ENCODE results near the gene SOX18. TPM values are rescaled to one million over a fixed set of nuclear protein-coding genes. Genes with fewer than 3 reads are reported as not detected.
"Not testable (repeated sequence)": the region's sequence is repeated elsewhere in the genome, so short reads cannot be mapped to it uniquely, and the experiment has no call there.

SOX18 gene
- total and polyA plus RNA-seq, 2 donors from 2014 or later, result 36.5 to 56.7 TPM

DNA sequence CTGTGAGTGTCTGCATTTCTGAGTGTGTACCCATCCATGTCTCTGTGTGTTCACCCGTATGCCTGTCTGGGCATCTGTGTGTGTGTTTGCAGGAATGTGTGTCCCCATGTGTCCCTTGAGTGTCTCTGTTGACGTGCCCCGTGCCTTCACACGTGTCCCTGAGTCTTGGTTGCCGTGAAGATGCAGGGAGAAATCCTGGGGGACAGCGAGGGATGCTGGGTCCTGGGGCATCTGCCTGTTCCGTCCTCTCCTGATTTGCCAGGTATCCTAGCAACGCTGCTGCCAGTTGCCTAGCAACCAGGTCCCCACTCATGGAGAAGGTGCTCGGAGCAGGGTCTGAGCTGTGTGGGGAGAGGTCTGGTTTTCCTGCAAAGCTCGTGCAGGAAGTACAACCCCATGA lies 40.7 kb upstream of the SOX18 start:
- no peak for FAIRE-seq
- peak in 1 of 5 donors; percentile 72 for DNase-seq
- intact Hi-C loops (cut with DNase I), result no loop called here

DNA sequence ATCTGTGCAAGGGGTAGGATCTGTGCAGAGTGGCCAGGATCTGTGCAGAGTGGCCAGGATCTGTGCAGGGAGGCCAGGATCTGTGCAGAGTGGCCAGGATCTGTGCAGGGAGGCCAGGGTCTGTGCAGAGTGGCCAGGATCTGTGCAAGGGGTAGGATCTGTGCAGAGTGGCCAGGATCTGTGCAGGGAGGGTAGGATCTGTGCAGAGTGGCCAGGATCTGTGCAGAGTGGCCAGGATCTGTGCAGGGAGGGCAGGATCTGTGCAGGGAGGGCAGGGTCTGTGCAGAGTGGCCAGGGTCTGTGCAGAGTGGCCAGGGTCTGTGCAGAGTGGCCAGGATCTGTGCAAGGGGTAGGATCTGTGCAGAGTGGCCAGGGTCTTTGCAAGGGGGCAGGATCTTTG lies 39.1 kb upstream of the SOX18 start:
- FAIRE-seq; H3K27me3 ChIP-seq (ENCODE audit: control insufficient read depth, insufficient read depth, low read length): not testable (repeated sequence)

More for the DNA sequence above, 40.7 kb upstream of the SOX18 start:
- TF ChIP-seq, protein P1, sequence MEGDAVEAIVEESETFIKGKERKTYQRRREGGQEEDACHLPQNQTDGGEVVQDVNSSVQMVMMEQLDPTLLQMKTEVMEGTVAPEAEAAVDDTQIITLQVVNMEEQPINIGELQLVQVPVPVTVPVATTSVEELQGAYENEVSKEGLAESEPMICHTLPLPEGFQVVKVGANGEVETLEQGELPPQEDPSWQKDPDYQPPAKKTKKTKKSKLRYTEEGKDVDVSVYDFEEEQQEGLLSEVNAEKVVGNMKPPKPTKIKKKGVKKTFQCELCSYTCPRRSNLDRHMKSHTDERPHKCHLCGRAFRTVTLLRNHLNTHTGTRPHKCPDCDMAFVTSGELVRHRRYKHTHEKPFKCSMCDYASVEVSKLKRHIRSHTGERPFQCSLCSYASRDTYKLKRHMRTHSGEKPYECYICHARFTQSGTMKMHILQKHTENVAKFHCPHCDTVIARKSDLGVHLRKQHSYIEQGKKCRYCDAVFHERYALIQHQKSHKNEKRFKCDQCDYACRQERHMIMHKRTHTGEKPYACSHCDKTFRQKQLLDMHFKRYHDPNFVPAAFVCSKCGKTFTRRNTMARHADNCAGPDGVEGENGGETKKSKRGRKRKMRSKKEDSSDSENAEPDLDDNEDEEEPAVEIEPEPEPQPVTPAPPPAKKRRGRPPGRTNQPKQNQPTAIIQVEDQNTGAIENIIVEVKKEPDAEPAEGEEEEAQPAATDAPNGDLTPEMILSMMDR (IDR thresholded peaks at IDR 0.05; ENCODE audit: borderline replicate concordance, extremely low read depth, insufficient read depth), result no peak
- Histone ChIP-seq H3K4me1 (ENCODE audit: control insufficient read depth in 2 of 3, insufficient read depth in 2 of 3, low read depth in 1 of 3, low read length in 3 of 3) (no peaks in the 10 kb centered on the region), H3K9me3 (ENCODE audit: control insufficient read depth in 2 of 3, insufficient read depth in 1 of 3, low read length in 3 of 3) (no peaks in the 10 kb centered on the region), H3K4me3 (ENCODE audit: low read length in 3 of 3) (no peak overlapping the region), H3K27me3 (ENCODE audit: control insufficient read depth, insufficient read depth, low read length) (peaks cover 3% of the 10 kb centered on the region), H3K36me3 (ENCODE audit: control insufficient read depth in 2 of 3, insufficient read depth in 3 of 3, low read length in 3 of 3) (no peaks in the 10 kb centered on the region), H3K27ac (ENCODE audit: low read depth in 2 of 2, low read length in 2 of 2) (no peak overlapping the region), H3K9ac (ENCODE audit: low read length in 3 of 3) (no peak overlapping the region)

DNA sequence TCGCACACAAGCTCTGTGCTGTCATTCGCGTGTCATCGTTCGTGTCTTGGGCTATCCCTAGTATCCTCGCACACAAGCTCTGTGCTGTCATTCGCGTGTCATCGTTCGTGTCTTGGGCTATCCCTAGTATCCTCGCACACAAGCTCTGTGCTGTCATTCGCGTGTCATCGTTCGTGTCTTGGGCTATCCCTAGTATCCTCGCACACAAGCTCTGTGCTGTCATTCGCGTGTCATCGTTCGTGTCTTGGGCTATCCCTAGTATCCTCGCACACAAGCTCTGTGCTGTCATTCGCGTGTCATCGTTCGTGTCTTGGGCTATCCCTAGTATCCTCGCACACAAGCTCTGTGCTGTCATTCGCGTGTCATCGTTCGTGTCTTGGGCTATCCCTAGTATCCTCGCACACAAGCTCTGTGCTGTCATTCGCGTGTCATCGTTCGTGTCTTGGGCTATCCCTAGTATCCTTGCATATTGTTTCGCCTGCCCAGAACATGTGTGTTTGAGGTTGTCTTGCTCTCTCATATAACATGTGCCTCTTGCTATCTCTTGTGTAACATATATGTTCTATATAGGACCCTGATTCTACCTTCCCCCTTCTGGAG lies 37.9 kb upstream of the SOX18 start:
- intact Hi-C loops (cut with DNase I); H3K27ac ChIP-seq (ENCODE audit: low read depth in 2 of 2, low read length in 2 of 2); H3K4me1 ChIP-seq (ENCODE audit: control insufficient read depth in 2 of 3, insufficient read depth in 2 of 3, low read depth in 1 of 3, low read length in 3 of 3); DNase-seq; H3K9me3 ChIP-seq (ENCODE audit: control insufficient read depth in 2 of 3, insufficient read depth in 1 of 3, low read length in 3 of 3); H3K36me3 ChIP-seq (ENCODE audit: control insufficient read depth in 2 of 3, insufficient read depth in 3 of 3, low read length in 3 of 3); FAIRE-seq; H3K9ac ChIP-seq (ENCODE audit: low read length in 3 of 3); H3K27me3 ChIP-seq (ENCODE audit: control insufficient read depth, insufficient read depth, low read length); H3K4me3 ChIP-seq (ENCODE audit: low read length in 3 of 3): not testable (repeated sequence)

More for the DNA sequence above, 39.1 kb upstream of the SOX18 start:
- H3K9ac ChIP-seq (ENCODE audit: low read length in 3 of 3); H3K4me1 ChIP-seq (ENCODE audit: control insufficient read depth in 2 of 3, insufficient read depth in 2 of 3, low read depth in 1 of 3, low read length in 3 of 3); DNase-seq; intact Hi-C loops (cut with DNase I); H3K27ac ChIP-seq (ENCODE audit: low read depth in 2 of 2, low read length in 2 of 2); H3K36me3 ChIP-seq (ENCODE audit: control insufficient read depth in 2 of 3, insufficient read depth in 3 of 3, low read length in 3 of 3); H3K4me3 ChIP-seq (ENCODE audit: low read length in 3 of 3); H3K9me3 ChIP-seq (ENCODE audit: control insufficient read depth in 2 of 3, insufficient read depth in 1 of 3, low read length in 3 of 3): not testable (repeated sequence)

DNA sequence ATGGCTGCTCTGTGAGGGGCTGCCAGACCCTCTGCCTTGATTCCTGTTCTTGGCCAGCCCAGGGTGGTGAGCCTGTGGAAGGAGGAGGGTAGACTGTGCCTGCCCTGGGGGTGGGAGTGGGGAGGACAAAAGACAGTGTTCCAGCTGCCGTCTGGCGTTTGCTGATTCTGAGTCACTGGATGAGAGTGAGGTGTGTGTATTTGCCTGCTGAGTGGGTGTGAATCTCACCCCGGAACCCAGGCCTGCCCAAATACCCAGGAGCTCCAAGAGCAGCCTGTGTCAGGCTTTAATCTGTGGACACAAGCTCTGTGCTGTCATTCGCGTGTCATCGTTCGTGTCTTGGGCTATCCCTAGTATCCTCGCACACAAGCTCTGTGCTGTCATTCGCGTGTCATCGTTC lies 37.4 kb upstream of the SOX18 start:
- FAIRE-seq (no peak), DNase-seq (no peak)
- H3K36me3 ChIP-seq (ENCODE audit: control insufficient read depth in 2 of 3, insufficient read depth in 3 of 3, low read length in 3 of 3), result no peaks in the 10 kb centered on the region
- intact Hi-C loops (cut with DNase I), result no loop called here
- TF ChIP-seq, protein P1 (IDR thresholded peaks at IDR 0.05; ENCODE audit: borderline replicate concordance, extremely low read depth, insufficient read depth), result no peak
- H3K27me3 ChIP-seq (ENCODE audit: control insufficient read depth, insufficient read depth, low read length), result peaks cover 6% of the 10 kb centered on the region
- H3K4me1 ChIP-seq (ENCODE audit: control insufficient read depth in 2 of 3, insufficient read depth in 2 of 3, low read depth in 1 of 3, low read length in 3 of 3), result peaks cover 0 to 4% (median 0%) of the 10 kb centered on the region in 3 donors
- H3K9me3 ChIP-seq (ENCODE audit: control insufficient read depth in 2 of 3, insufficient read depth in 1 of 3, low read length in 3 of 3), result no peaks in the 10 kb centered on the region
- H3K4me3 ChIP-seq (ENCODE audit: low read length in 3 of 3), result no peak overlapping the region
- no peak overlapping the region for H3K9ac ChIP-seq (ENCODE audit: low read length in 3 of 3)
- H3K27ac ChIP-seq (ENCODE audit: low read depth in 2 of 2, low read length in 2 of 2), result no peak overlapping the region

Data from kidney (tissue), 14 donors.